ENCODE results near the gene FUT4. TPM values are rescaled to one million over a fixed set of nuclear protein-coding genes. Genes with fewer than 3 reads are reported as not detected.

Gene FUT4
- total RNA-seq, 4 donors from 2014 or later, result 1.2 to 4.5 (median 2.3) TPM

GRCh38 chr11:94526645-94527438 is 16.9 kb upstream of the FUT4 start:
- no peak for DNase-seq (ENCODE audit: low spot score in 2 of 2)
- 39 to 44% methylated on average over 4 of the region's 4 CpGs for WGBS, 2 donors
- intact Hi-C loops (cut with DNase I; ENCODE audit: low total_unique reads), result no loop called here
- H3K4me3 ChIP-seq (ENCODE audit: low read depth, poor library complexity, severe bottlenecking), result no peak overlapping the region
- TF ChIP-seq POLR2A (IDR thresholded peaks at IDR 0.05) (no peak), CTCF (IDR thresholded peaks at IDR 0.05) (no peak)

- DNase-seq (ENCODE audit: low spot score in 2 of 2), result no peak
- intact Hi-C loops (cut with DNase I; ENCODE audit: low total_unique reads), result no loop called here
- no peak overlapping the region for H3K4me3 ChIP-seq (ENCODE audit: low read depth, poor library complexity, severe bottlenecking)
- TF ChIP-seq POLR2A (IDR thresholded peaks at IDR 0.05) (no peak), CTCF (IDR thresholded peaks at IDR 0.05) (no peak)
Measured at GRCh38 chr11:94528551-94528950, 15.2 kb upstream of the FUT4 start.

GRCh38 chr11:94532211-94532610 is 11.5 kb upstream of the FUT4 start:
- intact Hi-C loops (cut with DNase I; ENCODE audit: low total_unique reads), result no loop called here
- no peak for DNase-seq (ENCODE audit: low spot score in 2 of 2)
- H3K4me3 ChIP-seq (ENCODE audit: low read depth, poor library complexity, severe bottlenecking), result no peak overlapping the region
- TF ChIP-seq CTCF (IDR thresholded peaks at IDR 0.05) (no peak), POLR2A (IDR thresholded peaks at IDR 0.05) (no peak)
- WGBS, 2 donors, result 88 to 94% methylated on average over 3 of the region's 3 CpGs

GRCh38 chr11:94533206-94533605 is 10.5 kb upstream of the FUT4 start:
- intact Hi-C loops (cut with DNase I; ENCODE audit: low total_unique reads), result no loop called here
- no peak for DNase-seq (ENCODE audit: low spot score in 2 of 2)
- no peak overlapping the region for H3K4me3 ChIP-seq (ENCODE audit: low read depth, poor library complexity, severe bottlenecking)
- 72 to 82% methylated on average over 1 of the region's 1 CpG for WGBS, 2 donors
- TF ChIP-seq POLR2A (IDR thresholded peaks at IDR 0.05) (no peak), CTCF (IDR thresholded peaks at IDR 0.05) (no peak)

GRCh38 chr11:94533696-94534630 is 9.8 kb upstream of the FUT4 start:
- H3K4me3 ChIP-seq (ENCODE audit: low read depth, poor library complexity, severe bottlenecking), result no peak overlapping the region
- no peak for TF ChIP-seq CTCF (IDR thresholded peaks at IDR 0.05)
- no peak for TF ChIP-seq POLR2A (IDR thresholded peaks at IDR 0.05)
- no peak for DNase-seq (ENCODE audit: low spot score in 2 of 2)
- 60 to 72% methylated on average over 6 of the region's 6 CpGs for WGBS, 2 donors
- intact Hi-C loops (cut with DNase I; ENCODE audit: low total_unique reads), result no loop called here
